GM18870 (cell line): ENCODE measurements around the gene MYOCOS.

ENCODE experiments used
- ATAC-seq: cut with Tn5 transposase; IDR thresholded peaks from one replicate; pipeline ENCODE4 v1.9.1; 2021; ENCODE audit warnings: moderate library complexity; ENCODE audit not compliant: unreplicated experiment

The MYOCOS gene

DNA sequence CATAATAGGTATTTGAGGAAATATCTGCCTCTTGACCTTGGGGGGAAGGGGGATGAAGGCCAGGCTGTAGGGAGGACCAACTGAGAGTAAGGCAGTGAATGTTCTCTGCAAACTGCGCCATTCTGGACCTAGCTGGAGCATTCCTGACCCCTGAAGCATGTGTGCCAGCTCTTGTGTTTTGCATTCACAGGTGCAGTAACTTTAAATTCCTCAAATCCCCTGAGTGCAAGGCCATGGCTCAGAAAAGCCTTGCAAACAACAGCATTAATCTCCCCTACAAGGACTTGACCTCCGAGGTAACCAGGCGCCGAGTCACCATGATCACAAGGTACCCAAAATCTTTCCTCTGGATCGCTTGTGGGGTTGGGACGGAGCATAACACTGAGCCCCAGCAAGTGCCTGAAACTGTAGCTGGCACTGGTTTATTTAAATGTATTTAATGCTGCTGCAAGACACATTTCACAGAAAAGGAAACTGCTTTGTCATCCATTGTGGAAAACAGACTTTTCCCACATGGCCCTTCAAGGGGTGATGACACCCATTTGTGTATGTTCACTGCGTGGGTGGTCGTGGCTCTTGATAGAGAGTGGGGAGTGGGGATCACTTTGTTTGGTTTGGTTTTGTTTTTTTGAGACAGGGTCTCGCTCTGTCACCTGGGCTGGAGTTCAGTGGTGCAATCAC lies 1.7 kb downstream of the MYOCOS start:
- ATAC-seq, result no peak

DNA sequence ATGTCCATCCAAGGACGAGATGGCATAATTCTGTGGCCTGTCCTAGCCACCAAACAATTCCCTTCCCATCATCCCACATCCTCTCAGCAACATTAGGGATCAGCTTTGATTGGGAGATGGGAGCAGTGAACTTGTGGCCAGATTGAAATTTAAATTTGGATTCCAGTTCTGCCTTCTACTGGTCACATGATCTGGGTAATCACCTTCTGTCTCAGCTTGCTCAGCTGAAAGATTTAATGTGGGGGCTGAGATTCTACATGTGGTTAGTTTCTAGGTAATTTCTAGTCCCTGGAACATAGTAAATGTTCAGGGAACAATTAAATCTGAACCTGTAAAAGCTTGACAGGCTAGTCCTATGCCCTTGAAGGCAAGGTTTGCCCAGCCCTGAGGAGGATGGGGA lies 3.2 kb downstream of the MYOCOS start:
- no peak for ATAC-seq

DNA sequence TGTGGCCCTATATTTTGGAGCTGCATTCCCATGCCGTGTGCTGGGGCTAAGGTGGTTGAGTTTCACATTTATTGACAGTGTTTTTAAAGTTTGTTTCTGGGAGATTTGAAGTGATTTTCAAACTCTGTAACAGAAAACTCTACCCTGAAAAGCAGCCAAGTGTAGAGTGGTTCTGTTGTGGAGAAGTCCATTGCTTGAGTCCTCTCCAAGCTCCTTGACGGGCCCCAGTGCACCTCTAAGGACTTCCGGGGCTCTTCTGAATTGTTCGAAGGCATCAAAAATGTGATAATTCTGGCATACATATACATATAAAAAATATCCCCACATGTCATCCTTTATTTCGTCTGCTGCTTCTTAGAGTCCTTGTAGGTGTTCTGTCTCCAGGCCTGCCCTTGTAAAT lies 5.0 kb downstream of the MYOCOS start:
- no peak for ATAC-seq

DNA sequence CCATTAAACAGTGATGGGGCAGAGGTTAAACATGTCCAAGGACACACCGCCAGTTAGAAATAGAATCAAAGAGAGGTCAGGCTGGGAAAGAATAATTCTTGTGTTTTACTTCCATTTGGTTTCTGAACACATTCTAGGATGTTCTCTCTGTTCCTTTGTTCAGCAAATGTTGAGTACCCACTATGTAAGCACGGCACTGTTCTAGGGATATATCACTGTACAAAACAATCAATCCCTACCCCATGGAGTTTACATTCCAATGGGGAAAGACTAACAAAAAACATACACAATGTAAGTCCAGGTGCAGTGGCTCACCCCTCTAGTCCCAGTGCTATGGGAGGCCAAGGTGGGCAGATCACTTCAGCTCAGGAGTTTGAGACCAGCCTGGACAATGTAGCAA lies 6.2 kb downstream of the MYOCOS start:
- no peak for ATAC-seq

DNA sequence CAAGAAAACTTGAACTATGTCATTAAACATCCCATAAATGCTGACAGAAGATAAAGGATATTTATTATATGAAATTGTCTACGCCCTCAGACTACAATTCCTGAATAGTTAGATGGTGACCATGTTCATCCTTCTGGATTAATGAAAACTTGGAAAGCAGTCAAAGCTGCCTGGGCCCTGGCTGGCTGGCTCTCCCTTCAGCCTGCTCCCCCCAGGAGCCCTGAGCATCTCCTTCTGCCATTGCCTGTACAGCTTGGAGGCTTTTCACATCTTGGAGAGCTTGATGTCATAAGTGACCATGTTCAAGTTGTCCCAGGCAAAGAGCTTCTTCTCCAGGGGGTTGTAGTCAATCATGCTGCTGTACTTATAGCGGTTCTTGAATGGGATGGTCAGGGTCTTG lies 13.6 kb downstream of the MYOCOS start:
- ATAC-seq, result no peak

DNA sequence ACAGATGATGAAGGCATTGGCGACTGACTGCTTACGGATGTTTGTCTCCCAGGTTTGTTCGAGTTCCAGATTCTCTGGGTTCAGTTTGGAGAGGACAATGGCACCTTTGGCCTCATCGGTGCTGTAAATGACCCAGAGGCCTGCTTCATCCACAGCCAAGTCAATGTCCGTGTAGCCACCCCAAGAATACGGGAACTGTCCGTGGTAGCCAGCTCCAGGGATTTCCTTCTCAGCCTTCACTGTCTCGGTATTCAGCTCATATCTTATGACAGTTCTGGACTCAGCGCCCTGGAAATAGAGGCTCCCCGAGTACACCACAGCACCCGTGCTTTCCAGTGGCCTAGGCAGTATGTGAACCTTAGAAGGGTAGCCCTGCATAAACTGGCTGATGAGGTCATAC lies 14.1 kb downstream of the MYOCOS start:
- no peak for ATAC-seq

DNA sequence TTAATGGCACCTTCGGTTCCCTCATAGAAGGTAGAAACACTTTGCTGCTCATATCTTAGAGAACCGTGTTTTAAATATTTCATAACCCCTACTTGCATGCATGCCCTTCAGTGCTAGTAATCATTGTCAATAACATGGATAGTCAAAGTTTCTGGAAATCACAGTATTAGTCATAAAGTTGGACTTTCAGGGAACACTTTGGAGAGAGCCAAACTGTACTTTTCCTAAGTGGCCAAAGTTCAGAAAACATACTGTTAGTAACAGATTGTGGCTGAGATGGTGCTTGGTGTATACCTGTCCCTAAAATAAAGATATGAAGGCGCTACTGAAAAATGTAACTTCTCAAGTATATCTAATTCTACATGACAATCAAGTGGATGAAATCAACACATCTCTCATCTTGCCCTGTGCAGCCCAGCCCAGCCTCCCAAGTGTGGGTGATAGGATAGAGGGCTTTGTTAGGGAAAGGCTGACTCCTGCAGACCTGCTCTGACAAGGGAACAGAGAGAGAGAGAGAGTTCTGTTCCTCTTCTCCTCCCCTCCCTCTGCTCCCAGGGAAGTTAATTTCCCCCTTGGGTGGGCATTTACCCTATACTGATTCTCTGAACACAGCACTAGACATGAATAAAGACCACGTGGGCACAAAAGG lies 16.0 kb downstream of the MYOCOS start:
- no peak for ATAC-seq

DNA sequence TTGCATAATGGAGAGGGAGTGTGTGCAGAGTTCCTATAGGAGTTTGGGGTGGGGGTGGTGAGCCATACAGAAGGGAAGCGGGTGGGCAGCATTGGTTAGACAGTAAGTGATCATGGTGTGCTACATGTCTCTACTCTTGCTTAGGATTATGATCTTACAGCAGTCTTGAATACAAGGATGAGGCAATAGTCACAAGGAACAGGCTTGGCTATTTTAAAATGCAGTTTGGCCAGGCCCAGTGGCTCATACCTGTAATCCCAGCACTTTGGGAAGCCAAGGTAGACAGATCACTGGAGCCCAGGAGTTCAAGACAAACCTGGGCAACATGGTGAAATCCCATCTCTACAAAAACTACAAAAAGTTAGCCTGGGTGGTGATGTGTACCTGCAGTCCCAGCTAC lies 18.2 kb downstream of the MYOCOS start:
- ATAC-seq, result no peak

DNA sequence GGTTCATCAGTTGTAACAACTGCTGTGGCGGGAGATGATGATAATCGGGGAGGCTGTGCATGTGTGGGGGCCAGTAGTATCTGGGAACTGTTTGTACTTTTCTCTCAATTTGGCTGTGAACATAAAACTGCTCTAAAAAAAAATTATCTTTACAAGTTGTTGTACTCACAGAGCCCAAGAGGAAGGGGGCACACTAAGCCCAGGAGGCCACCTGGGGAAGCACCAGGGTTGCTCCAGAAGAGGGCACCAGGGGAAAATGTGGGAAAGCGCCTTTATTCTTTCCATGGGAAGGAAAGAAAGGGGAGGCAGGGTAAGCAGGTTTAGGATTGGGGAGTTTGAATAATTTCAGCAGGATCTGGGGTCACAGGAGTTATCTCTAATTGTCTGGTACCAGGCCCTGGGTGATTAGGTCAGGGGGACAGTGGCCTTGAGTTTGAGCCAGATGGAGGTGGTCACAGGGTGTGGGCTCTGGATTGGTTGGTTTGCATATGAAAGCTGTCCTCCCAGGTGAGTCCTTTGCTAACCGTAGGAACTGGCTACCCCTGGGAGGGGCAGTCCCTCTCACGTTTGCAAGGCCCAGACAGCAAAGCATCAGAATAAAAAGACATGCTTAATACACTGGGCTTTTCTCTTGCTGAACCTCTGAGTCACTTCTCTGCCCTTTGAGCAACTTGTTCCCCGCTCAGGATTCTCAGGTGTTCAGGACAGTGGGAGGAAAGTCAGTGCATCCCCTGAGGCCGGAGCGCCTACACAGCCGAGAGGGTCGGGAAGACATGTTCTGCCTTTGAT lies 19.2 kb downstream of the MYOCOS start:
- ATAC-seq, result no peak

DNA sequence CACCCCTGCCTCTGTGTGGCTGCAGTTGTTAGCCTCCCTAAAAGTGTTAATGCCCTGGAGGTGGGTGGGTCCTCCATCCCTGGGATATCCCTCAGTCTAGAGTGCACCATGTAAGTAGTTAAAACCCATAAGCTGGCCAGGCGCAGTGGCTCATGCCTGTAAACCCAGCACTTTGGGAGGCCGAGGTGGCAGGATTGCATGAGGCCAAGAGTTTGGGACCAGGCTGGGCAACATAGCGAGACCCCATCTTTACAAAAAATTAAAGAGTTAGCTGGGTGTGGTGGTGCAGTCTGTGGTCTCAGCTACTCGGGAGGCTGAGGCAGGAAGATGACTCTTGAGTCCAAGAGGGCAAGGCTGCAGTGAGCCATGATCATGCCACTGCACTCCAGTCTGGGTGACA lies 20.2 kb downstream of the MYOCOS start:
- no peak for ATAC-seq

DNA sequence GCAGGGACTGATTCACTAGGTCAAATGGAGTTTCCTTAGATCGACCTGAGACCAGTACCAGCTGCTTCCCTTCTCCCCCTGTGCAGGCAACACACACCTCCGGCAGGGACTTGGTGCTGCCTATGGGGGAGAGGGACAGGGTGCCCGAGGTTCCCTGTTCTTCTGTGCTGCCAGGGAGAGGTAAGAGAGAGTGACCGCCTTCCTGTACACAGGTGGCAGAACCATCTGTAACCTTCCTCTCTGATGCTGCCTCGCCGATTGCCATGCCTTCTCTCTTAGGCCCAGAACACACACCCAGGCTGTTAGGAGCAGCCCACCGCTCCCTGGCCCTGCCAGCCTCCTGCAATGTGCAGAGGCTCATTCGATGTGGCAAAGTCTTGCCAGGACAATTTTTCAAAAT lies 21.1 kb downstream of the MYOCOS start:
- no peak for ATAC-seq

DNA sequence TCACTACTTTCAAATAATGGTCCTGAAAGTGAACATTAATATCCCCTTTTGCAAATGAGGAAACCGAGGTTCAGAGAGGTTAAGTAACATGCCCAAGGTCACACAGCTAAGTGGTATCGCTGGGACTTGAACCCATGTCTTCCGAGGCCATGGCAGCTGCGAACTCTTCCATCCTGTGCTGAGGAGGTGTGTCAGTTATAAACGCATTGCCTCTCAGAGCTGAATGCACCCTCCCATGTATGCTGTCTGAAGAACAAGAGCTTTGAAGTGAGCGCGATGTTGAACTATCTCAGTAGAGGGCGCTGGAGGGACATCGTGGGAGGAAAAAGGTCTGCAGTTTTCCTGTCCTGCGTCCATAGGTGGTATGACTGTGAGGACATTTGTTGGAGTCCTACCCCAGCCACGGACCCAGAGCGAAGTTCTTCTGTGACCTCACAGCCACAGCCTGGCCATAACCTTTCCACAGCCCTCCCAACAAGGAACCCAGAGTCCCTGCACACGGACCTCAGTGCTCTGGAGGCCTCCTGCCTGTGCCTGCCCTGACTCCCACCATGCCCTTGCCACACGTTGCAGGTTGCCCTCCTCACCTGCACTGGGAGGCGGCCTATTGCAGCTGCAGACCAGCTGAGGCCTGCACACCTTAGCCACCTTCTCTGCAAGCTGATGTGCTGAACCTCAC lies 22.9 kb downstream of the MYOCOS start:
- no peak for ATAC-seq

DNA sequence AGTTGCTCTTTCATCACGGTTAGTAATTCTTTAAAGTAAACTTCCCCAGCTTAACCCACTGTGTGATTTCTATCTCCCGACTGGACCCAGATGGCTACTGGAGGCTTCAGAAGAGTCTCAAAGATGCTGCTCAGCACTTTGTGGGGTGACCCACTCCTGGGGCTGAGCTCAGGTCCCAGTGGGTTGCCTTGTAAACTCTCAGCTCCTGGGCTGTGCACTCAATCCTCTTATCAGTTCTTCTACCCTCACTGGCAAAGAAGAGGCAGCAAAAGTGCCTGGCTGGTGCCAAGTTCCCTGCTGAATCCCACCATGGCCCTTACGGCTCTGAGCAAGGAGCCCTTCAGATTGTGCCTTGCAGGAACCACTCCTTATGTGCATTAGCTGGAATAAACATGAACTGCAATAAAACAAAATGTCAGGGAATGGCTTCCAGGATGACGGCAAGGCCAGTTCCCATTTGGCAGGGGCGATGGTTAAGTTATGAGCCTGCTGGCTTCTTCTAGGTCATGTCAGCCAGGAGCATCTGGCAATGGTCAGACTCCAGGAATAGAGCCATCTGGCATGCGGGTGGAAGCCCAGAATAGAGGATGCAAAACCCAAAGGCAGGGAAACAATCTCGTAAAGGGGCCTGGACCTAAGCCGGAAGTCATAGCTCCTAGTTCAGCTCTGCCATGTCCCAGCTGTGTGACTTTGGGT lies 23.7 kb downstream of the MYOCOS start:
- no peak for ATAC-seq

DNA sequence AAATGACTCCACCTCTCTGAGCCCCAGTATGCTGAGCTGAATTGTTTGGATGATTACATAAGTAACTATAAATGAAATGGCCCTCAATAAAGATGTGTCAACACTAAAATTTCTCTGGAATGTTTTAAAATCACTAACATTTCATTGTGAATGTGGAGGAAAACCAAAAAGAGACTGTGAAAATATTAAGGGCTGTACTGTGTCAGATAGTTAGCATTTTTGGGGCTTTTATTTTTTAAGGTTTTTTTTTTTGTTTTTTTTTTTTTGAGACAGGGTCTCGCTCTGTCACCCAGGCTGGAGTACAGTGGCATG lies 24.2 kb downstream of the MYOCOS start:
- ATAC-seq, result no peak

DNA sequence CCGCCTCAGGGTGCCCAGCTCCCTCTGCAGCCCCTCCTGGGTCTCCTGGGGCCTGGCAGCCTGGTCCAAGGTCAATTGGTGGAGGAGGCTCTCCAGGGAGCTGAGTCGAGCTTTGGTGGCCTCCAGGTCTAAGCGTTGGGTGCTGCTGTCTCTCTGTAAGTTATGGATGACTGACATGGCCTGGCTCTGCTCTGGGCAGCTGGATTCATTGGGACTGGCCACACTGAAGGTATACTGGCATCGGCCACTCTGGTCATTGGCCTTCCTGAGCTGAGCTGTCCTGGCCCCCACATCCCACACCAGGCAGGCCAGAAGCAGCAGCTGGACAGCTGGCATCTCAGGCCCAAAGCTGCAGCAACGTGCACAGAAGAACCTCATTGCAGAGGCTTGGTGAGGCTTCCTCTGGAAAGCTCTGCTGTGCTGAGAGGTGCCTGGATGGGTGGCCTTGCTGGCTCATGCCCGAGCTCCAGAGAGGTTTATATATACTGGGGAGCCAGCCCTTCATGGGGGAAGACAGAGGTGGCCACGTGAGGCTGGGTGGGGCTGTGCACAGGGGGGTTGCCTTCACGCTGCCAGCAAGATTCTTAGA lies 30.3 kb downstream of the MYOCOS start, which contains the start of gene MYOC:
TSS of gene MYOC (minus strand) at position 455 of the 589 bp plus-strand sequence. CDS start at position 378, 77 bp downstream.
- no peak for ATAC-seq

DNA sequence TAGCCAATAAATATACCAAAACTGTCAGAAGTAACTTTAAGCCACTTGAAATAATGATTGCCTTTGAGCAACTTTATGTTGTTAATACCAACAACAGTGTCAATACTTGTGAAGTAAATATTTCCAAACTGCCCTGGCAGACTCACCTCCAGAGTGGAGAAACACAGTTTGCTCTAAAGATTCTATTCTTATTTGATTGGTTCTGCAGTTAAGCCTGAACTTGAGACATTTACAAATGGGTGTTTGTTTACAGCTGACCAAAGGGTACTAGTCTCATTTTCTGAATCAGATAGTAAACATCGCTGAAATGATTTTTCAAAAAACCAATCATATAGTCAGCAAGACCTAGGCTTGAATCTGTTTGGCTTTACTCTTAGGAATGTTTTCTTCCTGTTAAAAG lies 31.8 kb downstream of the MYOCOS start:
- no peak for ATAC-seq

DNA sequence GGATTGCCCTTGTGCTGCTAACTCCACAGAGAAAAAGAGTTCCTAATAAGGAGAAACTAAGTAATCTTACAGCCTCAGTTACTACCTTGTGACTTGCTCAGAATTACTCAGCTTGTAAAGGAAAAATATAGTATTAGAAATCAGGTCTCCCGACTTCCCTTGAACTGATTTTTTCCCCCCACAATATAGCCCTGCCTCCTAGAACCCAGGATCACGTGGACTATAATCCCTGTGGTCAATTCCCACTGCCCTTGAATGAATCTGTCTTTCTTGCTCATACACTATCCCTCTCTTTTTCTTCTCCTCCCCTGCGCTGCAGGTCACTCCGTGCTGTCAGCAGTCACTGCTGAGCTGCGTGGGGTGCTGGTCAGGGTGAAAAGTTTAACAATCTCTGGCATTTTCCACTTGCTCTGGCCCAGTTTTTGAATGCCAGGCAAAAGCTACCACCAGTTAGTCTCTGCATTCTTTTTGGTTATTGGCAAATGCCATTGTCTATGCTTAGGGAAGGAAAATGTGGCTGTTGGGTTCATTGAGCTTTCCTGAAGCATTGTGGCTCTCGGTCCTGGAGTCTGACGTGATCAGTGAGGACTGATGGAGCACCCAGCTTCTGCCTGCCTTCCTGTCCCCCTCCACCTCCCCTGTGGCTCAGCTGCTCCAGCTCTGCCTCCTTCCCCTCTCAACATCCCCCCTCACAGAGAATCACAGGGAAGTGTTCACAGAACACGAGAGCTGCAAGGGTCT lies 32.3 kb downstream of the MYOCOS start:
- ATAC-seq, result no peak

DNA sequence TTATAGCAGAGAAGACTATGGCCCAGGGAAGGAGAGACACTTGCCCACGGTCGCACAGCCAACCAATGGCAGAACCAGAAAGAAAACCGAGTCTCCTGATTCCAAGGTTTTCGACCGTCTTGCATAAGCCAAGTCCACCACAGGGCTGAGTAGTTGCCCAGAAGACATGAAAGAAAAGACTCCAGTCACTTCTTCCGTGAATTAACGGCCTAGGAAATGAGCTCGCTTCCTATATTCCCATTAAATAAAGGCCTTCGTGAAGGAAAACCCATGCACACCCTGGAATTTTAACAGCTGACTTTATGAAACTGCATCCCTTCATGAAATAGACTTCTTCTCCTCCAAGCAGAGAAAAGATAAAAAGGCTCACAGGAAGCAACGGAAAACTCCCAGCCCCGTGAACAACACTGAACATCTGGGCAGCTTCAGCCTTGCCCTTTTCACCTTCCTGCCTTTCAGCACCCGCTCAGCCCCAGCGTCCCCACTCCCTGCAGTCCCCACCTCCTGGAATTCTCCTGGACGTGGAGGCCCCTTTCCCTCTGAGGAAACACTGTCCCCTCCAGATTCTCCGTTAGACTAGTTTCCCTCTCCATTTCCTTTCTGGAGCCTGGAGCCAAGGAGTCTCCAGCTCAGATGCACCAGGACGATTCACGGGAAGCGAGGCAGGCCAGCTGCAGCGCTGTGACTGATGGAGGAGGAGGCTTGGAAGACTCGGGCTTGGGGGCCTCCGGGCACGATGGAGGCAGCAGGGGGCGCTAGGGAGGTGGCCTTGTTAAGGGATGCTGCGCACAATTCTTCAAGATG lies 33.1 kb downstream of the MYOCOS start:
- ATAC-seq, result no peak

DNA sequence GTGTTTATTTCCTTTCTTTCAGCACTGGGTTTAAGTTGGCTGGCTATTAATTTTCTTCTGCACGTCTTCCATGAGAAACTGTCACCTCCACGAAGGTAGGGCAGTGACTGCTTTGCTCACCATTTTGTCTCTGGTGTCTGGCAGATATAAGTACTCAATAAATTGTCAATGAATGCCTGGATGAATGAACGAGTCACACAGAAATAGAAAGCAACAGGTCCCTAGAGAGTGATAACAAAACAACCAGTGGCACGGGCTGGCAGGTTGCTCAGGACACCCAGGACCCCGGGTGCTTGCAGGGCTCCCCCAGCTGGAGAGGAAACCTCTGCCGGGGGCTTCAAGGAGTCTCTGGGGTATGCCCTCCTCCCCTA lies 33.7 kb downstream of the MYOCOS start:
- no peak for ATAC-seq
